Bone marrow (tissue), 2 donors: Measurements from ENCODE around the gene CTSL.
A peak's percentile ranks its signal among the peaks of the same experiment; 100 is the strongest.

ENCODE experiments used
- DNase-seq, 2 donors: peaks; one replicate each; lab custom pipeline; 2025; lab: John Stamatoyannopoulos, UW

The CTSL gene

DNA sequence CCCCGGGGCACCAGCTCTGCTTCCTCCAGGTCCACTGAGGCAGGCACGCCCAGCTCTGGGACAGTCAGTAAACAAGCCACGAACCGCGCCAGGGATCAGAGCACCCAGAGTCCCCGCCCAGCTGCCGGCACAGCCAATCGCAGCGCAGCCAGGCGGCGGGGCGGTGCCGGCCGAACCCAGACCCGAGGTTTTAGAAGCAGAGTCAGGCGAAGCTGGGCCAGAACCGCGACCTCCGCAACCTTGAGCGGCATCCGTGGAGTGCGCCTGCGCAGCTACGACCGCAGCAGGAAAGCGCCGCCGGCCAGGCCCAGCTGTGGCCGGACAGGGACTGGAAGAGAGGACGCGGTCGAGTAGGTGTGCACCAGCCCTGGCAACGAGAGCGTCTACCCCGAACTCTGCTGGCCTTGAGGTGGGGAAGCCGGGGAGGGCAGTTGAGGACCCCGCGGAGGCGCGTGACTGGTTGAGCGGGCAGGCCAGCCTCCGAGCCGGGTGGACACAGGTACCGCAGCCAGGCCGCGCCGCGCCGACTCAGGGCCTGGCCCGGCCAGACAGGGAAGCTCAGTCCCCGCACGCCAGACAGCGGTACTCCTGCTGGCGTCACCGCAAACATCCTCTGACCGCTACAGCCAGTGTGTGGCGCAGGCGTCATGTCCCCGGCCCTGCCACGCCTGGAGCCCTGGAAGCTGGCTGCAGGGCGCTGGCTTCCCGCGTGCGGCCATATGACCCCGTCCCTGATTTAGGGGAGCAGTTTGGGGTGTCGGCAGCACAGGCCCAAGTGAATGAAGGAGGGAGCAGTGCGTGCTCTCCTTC, at the start of gene CTSL:
TSS of gene CTSL (plus strand) at position 220 of the 810 bp plus-strand sequence. CDS start 1,485 bp downstream, outside the sequence.
- peak in 1 of 2 donors; percentile 65 for DNase-seq

- peak in 1 of 2 donors; percentile 43 for DNase-seq
Observed at GRCh38 chr9:87676976-87677775, 48.7 kb upstream of the CTSL start.

DNA sequence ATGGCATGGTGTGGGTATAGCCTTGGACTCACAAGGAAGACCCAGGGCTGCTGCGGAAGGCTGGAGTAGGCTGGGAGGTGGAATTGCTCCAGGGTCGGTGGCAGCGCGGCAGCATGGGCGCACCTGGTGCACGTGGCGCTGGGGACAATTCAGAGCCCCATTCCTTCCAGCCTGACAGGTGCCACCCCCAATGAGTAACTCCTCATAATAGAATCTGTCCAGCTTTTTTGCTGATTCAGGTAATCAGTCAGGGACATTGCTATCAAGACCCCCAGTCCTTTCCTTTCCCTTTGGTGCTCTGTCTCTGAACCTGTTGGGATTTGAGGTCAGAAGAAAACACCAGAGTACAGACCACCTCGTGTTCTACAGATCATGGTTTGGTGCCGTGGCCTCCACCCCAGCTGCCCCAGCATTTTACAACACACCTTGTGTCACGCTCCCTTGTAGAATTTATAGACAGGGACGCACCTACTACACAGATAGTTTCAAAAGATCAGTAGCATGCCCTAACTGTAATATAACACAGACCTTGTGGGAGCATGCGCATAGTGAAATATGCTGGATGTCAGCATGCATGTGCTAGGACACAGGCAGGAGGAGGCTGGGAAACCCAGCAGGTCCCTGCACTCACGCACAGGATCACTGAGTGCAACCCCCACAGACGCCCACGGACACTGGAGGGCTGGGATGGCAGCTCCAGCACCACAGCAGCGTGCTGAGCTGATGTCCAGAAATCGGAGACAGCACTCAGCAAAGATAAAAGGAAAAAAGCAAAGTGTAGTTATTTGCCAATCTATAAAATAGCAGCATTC, 47.9 kb upstream of the CTSL start:
- DNase-seq: no peak

DNA sequence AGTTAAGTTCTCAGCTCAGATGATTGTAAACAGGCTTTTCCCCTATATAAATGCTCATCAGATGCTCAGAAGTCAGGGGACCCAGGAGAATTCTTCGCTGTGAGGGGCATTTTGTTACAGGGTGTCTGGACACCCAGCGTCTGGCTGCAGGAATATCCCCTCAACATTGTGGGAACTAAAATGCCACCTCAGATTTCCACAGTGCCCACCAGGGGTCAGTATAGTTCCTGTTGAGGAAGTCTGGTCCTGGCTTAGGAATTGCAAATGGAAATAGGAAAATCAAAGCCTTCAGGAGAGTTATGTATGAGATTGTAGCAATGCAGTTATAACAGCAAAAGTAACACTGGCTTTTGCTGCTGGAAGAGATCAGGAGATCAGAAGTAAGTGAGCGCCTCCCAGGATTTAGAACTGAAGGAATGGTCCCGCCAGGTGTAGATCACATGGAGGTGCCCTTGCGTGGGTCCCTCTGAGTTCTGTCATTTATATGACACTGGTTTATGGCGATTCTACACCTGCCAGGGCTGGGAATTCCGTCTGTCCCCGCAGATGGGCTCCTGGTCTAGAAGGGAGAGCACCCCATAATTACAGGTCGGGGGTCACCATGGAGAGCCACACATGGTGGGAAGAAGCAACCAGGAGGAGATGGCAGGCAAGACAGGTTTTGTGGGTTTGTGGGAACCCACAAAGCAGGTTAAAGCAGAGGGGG, 47.1 kb upstream of the CTSL start:
- DNase-seq: no peak

DNA sequence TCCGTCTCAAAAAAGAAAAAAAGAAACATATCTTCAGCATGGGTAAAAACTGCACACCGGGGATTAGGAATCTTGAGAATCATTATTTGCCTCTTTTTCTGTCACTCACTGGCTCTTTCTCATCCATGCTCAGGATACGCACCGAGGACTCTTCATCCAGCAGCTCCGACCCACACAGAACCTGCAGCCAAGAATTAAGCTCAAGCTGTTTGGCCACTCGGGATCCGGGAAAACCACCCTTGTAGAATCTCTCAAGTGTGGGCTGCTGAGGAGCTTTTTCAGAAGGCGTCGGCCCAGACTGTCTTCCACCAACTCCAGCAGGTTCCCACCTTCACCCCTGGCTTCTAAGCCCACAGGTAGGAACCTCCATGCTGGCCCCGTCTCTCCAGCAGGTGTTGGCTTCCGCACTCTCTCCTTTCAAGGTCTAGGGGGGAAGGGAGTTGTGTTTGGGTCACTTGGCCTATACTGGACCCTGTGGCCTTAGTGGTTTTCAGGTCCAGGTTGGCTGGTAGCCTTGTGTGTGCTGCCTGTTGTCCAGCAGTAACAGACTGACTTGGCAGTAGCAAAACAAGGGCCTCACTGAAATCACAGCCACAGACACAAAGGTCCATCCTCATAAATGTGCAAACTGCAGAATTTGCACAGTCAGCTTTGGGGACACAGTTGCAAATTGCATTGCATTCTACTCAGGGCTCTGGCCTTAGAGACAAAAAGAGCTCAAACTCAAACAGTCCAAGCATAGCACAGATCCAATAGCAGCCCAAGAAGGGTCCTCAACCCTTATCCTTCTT, 44.5 kb upstream of the CTSL start:
- no peak for DNase-seq

DNA sequence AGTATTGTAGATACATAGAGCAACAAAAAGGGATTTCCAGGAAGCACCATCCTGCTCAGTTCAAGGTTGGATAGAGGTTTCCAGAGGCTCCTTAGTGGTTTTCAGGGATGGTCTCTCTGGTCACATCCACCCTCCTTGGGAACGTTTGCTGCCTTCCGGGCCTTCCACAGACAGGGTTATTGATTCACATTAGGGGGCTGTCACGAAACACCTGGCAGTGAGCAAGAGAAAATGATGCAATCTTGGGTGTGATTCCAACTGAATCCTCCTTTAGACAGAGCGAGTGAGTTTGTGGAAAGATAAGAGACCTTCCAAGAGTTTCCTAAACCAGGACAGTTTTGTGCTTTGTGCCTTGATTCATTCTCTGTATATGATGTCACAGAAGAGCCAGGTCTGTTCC, 43.8 kb upstream of the CTSL start:
- DNase-seq: no peak

- no peak for DNase-seq
Observed at GRCh38 chr9:87682618-87683017, 43.3 kb upstream of the CTSL start.

DNA sequence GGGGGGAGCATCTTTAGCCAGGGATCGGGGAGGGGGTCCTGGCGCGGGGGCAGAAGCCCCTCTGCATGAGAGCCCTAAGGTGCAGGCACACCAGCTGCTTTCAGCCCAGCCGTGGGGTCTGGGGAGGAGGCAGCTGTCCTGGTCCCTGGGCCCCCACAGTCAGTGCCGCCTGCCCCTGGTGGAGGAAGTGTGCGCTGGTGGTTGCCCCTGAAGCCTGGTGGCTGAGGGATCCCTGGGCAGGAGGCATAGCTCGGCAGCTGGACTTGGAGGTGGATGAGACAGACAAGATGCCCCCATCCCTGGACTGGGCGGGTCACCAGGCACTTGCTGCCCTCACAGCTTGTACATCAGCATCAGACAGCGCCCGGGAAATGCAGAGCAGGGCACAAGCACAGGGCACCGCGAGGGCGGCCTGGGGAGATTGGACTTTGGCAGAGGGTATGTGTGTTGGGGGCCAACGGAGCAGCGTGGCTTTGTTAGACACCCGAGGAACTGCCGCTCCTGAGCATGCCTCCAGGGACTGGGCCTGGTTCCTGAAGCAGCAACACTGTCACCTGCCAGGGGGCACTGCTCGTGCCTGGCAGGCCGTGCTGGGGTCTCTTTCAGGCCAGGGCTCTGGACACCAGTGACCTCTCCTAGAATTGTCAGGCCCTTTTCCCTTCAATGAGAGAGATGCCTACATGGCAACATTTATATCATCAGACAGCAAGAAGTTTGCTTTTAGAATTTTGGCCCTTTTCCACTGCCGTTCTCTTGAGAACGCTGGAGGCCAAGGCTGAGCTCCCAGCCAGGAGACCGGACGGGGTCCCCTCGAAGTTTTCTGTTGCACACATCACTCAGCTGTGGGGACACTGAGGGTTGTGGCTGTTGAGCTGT, 41.9 kb upstream of the CTSL start:
- no peak for DNase-seq

DNA sequence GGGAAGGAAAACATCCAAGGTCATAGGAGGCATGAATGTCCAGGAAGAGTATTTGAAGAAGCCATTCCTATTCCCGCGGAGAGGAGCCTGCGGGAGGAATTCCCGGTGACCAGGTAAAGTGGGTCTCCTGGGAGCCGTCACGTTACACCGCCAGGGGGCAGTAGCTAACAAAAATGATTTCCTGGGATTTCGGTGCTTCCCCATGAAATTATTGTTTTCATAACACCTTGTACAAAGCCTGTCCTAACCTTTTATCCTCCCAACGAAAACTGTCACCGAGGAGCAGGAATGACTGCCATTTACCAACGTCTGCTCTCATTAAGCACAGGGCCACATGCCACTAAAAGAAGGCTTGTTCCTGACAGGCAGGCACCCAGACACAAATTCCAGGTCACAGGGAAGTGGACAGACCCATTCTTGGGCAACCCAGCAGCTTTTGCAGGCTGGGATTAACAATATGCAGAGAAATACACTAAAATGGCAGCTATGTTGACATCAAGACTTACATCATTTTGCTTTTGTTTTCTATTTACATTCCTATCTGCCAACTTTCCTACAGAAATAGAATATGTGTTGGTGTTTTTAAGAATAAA, 41.2 kb upstream of the CTSL start:
- no peak for DNase-seq

- DNase-seq: no peak
Observed at GRCh38 chr9:87685441-87685840, 40.5 kb upstream of the CTSL start.

DNA sequence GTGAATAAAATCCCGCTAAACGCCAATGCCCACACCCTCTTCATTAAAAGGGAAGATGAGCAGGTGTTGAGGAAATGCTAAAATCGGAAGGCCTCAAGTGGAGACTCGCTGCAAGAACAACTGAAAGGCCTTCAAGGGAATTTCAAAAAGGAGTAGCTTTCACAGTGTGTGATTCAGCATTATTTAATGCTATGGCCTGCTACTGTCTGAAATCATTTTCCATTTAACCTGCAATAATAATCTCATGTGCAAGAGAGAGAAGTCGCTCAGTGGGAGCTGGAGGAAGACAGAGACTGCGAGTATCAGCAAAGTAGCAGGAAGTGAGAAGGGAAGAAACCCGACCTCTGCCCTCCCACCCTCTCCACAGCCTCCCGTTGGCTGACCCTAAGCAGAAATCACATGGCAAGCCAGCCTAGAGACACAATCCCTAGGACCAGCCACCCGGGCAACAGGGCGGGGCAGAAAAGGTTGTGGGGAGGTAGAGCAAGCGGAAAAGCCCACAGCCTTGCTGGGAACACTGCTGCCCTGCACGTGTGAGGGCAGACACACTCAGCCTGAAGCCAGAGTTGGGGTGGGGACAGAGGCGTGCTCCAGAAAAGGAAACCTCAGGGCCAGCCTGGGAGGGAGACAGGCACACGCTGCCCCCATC, 39.9 kb upstream of the CTSL start:
- DNase-seq: no peak

DNA sequence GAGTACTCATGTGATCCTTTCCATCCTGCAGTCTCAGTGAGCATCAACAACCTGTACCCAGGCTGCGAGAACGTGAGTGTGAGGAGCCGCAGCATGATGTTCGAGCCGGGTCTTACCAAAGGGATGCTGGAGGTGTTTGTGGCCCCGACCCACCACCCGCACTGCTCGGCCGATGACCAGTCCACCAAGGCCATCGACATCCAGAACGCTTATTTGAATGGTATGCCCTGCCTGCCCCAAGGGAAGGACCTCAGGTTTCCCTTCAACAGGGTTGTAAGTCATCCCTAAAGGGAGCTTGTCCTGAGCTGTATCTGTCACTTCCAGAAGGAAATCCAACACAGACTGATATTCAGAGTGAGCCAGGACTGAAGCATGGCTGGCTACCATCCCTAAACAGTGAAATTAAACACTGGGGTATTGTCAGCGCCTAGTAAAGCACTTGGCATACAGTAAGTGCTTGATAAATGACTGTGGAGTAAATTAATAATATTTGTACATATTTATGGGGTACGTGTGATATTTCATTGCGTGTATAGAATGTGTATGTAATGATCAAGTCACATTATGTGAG, 39.3 kb upstream of the CTSL start:
- no peak for DNase-seq

- no peak for DNase-seq
Observed at GRCh38 chr9:87687207-87687606, 38.7 kb upstream of the CTSL start.

GRCh38 chr9:87694236-87694755, 31.6 kb upstream of the CTSL start:
- no peak for DNase-seq

- no peak for DNase-seq
Observed at GRCh38 chr9:87695523-87695922, 30.4 kb upstream of the CTSL start.

- DNase-seq: no peak
Observed at GRCh38 chr9:87696641-87697040, 29.3 kb upstream of the CTSL start.

DNA sequence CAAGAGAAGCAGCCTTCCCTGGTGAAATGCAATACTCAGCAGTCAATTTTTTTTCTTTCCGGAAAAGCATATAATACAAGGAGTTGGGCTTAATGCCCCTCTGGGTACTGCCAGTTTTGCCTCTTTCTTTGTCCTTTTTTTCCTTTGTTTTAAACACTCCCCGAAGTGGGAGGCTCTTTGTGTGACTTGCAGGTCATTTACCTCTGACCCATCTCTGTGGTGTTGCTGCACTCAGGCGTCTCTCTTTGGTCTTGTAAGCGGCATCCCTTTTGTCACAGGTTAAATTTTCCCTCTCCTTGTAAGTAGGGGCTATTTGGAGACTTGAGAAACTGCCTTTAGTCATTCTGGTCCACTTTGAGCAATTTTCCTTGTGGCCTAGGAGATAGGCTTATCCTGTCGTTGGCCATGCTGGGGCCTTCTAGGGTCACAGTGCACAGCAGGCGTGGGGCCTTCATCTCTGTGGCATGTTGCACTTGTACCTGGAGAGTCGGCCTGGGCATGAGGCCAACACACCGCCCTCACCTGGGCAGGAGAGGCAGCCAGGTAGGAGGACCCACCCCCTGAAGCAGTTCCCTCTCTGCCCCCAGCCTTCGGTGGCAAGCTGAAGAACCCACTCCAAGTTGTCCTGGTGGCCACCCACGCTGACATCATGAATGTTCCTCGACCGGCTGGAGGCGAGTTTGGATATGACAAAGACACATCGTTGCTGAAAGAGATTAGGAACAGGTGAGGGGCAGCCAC, 27.7 kb upstream of the CTSL start:
- DNase-seq: no peak

GRCh38 chr9:87699835-87700234, 26.1 kb upstream of the CTSL start:
- DNase-seq: no peak
